ENCODE data around the gene CCDC178. TPM values are rescaled to one million over a fixed set of nuclear protein-coding genes. Genes with fewer than 3 reads are reported as not detected.

CCDC178 gene
- total RNA-seq, 2 donors from 2014 or later = 3.2 to 5.9 TPM

DNA sequence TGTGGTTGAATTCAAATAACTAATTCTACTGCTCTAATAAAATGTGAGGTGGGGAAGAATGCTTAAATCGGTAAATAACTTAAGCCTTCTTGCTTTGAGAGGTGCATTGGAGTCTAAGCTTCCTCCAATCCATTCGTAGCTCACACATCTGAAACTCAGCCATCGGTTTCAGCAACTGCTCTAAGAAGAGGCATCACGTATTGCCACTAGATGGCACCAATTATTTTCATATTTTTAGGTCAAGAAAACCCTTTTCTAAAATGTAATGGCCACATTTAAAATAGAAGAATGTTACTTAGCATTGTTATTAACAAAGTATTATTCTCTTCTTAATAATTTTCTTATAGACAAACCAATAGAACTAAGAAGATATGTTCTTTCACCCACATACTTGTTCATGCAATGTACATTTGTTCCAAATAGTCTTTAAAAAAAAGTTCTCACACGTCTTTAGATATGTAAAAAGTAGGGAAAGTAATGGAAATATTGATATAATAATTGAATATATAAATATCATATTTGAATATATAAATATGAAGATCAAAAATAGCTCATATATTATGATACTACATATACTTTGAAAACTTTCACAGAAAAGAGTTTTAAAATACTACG lies 229.8 kb downstream of the CCDC178 start:
- H3K4me3 ChIP-seq = no peak overlapping the region
- no peaks in the 10 kb centered on the region for H3K27me3 ChIP-seq (replicated peaks; ENCODE audit: insufficient read depth)
- TF ChIP-seq, protein P1, sequence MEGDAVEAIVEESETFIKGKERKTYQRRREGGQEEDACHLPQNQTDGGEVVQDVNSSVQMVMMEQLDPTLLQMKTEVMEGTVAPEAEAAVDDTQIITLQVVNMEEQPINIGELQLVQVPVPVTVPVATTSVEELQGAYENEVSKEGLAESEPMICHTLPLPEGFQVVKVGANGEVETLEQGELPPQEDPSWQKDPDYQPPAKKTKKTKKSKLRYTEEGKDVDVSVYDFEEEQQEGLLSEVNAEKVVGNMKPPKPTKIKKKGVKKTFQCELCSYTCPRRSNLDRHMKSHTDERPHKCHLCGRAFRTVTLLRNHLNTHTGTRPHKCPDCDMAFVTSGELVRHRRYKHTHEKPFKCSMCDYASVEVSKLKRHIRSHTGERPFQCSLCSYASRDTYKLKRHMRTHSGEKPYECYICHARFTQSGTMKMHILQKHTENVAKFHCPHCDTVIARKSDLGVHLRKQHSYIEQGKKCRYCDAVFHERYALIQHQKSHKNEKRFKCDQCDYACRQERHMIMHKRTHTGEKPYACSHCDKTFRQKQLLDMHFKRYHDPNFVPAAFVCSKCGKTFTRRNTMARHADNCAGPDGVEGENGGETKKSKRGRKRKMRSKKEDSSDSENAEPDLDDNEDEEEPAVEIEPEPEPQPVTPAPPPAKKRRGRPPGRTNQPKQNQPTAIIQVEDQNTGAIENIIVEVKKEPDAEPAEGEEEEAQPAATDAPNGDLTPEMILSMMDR (IDR thresholded peaks at IDR 0.05) = peak in 3 of 4 experiments; percentile 19 to 31 (median 22)
- TF ChIP-seq POLR2AphosphoS5 (IDR thresholded peaks at IDR 0.05) = no peak
- TF ChIP-seq POLR2A (IDR thresholded peaks at IDR 0.05) = no peak
- DNase-seq (ENCODE audit: low spot score) = no peak
- H3K9me3 ChIP-seq = no peaks in the 10 kb centered on the region
- 34% methylated on average over 6 of the region's 6 CpGs for WGBS
- intact Hi-C loops (cut with DNase I) = no loop called here
- no peaks in the 10 kb centered on the region for H3K4me1 ChIP-seq (replicated peaks)
- no peak overlapping the region for H3K27ac ChIP-seq
- H3K36me3 ChIP-seq = no peaks in the 10 kb centered on the region

DNA sequence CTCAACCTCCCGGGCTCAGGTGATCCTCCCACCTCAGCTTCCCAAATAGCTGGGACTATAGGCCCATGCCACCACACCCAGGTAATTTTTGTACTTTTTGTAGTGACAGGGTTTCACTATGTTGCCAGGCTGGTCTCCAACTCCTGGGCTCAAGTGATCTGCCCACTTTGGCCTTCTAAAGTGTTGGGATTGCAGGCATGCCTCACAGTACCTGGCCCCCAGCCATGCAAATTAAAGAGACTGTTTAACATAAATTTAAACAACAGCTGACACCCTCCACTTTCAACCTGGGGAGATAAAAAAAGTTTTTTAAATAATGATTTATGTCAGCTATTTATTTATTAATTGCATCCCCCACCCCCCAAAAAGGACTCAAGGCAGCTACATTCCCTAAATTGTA lies 234.7 kb downstream of the CCDC178 start:
- no peak overlapping the region for H3K4me3 ChIP-seq
- H3K9me3 ChIP-seq = no peaks in the 10 kb centered on the region
- no peak overlapping the region for H3K27ac ChIP-seq
- intact Hi-C loops (cut with DNase I) = no loop called here
- no peaks in the 10 kb centered on the region for H3K4me1 ChIP-seq (replicated peaks)
- WGBS = 77% methylated on average over 1 of the region's 1 CpG
- no peaks in the 10 kb centered on the region for H3K36me3 ChIP-seq
- DNase-seq (ENCODE audit: low spot score) = no peak
- no peak for TF ChIP-seq POLR2AphosphoS5 (IDR thresholded peaks at IDR 0.05)
- TF ChIP-seq, protein P1 (IDR thresholded peaks at IDR 0.05) = no peak
- no peak for TF ChIP-seq POLR2A (IDR thresholded peaks at IDR 0.05)
- H3K27me3 ChIP-seq (replicated peaks; ENCODE audit: insufficient read depth) = no peaks in the 10 kb centered on the region

DNA sequence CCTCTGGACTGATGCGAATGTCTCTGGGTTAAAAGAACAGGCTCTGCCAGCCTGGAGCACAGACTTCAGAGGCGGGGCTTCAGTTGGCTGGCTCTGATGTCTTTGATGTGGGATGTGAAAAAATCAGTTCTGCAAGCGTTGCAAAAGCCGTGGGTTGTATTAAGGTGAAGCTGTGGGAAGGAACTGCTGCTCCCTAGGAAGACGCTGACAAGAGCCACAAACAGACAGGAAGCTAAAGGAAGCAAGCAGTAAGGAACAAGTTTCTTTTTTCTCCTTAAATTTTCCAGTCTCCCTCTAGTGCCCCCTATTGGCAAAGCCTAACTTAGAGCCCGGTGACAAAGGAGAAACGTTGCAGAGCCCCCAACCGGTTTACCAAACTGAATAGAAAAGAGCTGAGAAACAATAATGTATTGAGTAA lies 239.0 kb downstream of the CCDC178 start:
- no peaks in the 10 kb centered on the region for H3K9me3 ChIP-seq
- no peaks in the 10 kb centered on the region for H3K27me3 ChIP-seq (replicated peaks; ENCODE audit: insufficient read depth)
- no peak overlapping the region for H3K4me3 ChIP-seq
- no peak overlapping the region for H3K27ac ChIP-seq
- H3K36me3 ChIP-seq = no peaks in the 10 kb centered on the region
- 7% methylated on average over 8 of the region's 8 CpGs for WGBS
- no peaks in the 10 kb centered on the region for H3K4me1 ChIP-seq (replicated peaks)
- TF ChIP-seq POLR2AphosphoS5 (IDR thresholded peaks at IDR 0.05) = no peak
- no peak for TF ChIP-seq POLR2A (IDR thresholded peaks at IDR 0.05)
- TF ChIP-seq, protein P1 (IDR thresholded peaks at IDR 0.05) = peak in 2 of 4 experiments; percentile 30 to 38
- DNase-seq (ENCODE audit: low spot score) = no peak
- intact Hi-C loops (cut with DNase I) = no loop called here

DNA sequence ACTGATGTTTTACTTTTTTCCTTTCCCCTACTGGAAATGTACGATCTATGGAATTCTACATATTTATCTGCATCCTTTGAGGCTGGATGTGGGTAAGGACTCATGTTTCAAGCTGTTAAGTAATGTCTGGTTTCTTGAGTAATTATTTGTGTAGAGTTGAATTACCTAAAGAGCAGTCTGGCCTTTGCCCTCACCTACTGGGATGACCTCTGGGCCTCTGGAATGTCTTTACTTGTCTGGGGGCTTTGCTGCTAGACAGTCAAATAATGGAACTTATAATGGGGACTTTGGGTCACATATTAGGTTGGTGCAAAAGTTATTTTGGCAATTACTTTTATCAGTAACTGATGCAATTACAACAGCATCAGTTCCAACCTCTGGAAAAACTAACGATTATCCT lies 244.7 kb downstream of the CCDC178 start:
- H3K27me3 ChIP-seq (replicated peaks; ENCODE audit: insufficient read depth) = no peaks in the 10 kb centered on the region
- H3K36me3 ChIP-seq = no peaks in the 10 kb centered on the region
- no peaks in the 10 kb centered on the region for H3K9me3 ChIP-seq
- intact Hi-C loops (cut with DNase I) = no loop called here
- H3K4me3 ChIP-seq = no peak overlapping the region
- no peaks in the 10 kb centered on the region for H3K4me1 ChIP-seq (replicated peaks)
- no peak for DNase-seq (ENCODE audit: low spot score)
- no peak overlapping the region for H3K27ac ChIP-seq
- TF ChIP-seq POLR2AphosphoS5 (IDR thresholded peaks at IDR 0.05) (no peak), POLR2A (IDR thresholded peaks at IDR 0.05) (no peak)
- TF ChIP-seq, protein P1 (IDR thresholded peaks at IDR 0.05) = no peak
- 79% methylated on average over 2 of the region's 2 CpGs for WGBS

GRCh38 chr18:33194793-33195192 lies 245.7 kb downstream of the CCDC178 start:
- Histone ChIP-seq H3K9me3 (no peaks in the 10 kb centered on the region), H3K27ac (no peak overlapping the region), H3K4me3 (no peak overlapping the region), H3K27me3 (replicated peaks; ENCODE audit: insufficient read depth) (no peaks in the 10 kb centered on the region), H3K36me3 (no peaks in the 10 kb centered on the region), H3K4me1 (replicated peaks) (no peaks in the 10 kb centered on the region)
- intact Hi-C loops (cut with DNase I) = no loop called here
- DNase-seq (ENCODE audit: low spot score) = no peak
- TF ChIP-seq POLR2A (IDR thresholded peaks at IDR 0.05) (no peak), POLR2AphosphoS5 (IDR thresholded peaks at IDR 0.05) (no peak)
- TF ChIP-seq, protein P1 (IDR thresholded peaks at IDR 0.05) = no peak

All from prostate gland (tissue), 2 donors.